CD4-positive, alpha-beta T cell treated with Interleukin-15 for 4 hours (primary cell): ENCODE data around the gene CCDC187.
A peak's percentile ranks its signal among the peaks of the same experiment; 100 is the strongest.
"Not testable (repeated sequence)": the region's sequence is repeated elsewhere in the genome, so short reads cannot be mapped to it uniquely, and the experiment has no call there.

Experiments
- DNase-seq: peaks from one replicate; pipeline ENCODE4 v3.0.0-alpha.2; 2020; ENCODE audit warnings: low spot score

The CCDC187 gene

DNA sequence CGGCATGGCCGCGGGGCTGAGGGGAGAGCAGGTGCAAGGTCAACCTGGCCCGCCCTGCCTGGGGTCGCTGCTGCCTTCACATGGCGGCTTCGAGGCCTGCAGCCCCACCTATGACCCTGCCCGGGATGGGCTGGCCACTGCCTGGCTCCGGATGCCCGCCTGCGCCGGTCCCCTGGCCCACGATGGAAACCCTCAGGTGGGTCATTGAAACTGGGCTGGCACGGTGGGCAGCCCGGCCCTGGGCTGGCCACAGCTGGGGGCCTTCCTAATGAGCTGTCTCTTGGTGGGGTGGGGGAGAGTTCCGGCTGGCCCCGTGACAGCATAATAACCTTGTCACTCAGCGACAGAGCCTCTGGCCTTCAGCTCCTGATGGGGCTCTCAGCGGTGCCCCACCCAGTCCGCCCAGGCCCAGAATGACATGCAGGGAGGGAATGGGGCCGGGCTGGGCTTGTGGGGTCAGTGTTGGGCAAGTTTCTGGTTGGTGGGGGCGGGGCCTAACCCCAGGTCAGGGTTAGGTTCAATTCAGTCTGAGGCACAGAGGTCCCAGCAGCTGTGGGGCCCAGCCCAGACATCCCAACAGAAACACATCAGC lies at the start of gene CCDC187:
CCDC187 (minus strand) TSS at position 270 of the 592 bp plus-strand sequence; CDS start at position 6, 264 bp downstream.
- no peak for DNase-seq

DNA sequence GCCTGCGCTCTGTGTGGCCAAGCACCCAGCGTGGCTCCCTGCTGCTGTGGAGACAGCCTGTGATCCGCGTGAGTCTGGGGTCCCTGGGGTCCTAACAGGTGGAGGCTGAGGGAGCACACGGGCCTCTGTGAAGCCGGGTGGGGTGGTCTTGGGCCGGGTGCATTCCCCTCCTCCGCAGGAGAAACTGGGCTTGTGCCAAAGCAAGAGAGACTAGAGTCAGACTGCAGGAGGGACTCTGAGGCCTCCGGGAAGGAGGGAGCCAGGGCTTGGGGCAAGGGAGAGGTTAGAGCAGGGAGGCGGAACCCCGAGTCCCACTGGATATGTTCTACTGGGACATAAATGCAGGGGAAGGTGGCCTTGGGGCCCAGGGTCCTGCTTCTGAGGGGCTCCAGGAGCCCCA lies 49.2 kb upstream of the CCDC187 start:
- no peak for DNase-seq

DNA sequence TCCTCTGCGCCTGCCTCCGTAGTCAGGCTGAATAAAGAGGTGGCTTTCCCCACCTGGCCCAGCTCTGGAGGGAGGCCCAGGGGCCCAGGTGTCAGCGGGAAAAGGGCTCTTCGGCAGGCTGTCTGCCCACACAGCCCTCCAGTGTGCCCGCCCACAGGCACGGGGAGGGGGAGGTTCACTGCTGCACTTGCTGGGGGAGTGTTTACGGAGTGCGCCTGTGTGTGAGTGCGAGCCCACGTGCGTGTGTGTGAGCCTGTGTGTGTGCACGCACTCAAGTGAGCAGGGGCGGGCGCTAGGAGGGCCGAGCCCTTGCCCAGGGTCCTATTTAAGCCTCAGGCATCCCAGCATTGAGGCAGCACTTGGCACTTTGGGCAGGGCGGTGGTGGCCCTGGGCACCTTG lies 48.8 kb upstream of the CCDC187 start:
- no peak for DNase-seq

DNA sequence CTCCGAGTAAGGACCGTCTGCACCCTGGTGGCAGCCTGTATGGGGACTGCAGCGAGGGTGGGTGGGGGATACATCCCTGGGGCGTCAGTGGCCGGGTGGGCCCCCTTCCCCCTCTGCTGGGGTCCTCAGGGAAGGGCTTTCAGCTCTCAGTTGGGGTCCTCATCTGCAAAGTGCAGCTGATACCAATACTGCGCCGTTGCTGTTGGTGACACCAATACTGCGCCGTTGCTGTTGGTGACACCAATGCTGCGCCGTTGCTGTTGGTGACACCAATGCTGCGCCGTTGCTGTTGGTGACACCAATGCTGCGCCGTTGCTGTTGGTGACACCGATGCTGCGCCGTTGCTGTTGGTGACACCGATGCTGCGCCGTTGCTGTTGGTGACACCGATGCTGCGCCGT lies 48.0 kb upstream of the CCDC187 start:
- DNase-seq, result not testable (repeated sequence)

DNA sequence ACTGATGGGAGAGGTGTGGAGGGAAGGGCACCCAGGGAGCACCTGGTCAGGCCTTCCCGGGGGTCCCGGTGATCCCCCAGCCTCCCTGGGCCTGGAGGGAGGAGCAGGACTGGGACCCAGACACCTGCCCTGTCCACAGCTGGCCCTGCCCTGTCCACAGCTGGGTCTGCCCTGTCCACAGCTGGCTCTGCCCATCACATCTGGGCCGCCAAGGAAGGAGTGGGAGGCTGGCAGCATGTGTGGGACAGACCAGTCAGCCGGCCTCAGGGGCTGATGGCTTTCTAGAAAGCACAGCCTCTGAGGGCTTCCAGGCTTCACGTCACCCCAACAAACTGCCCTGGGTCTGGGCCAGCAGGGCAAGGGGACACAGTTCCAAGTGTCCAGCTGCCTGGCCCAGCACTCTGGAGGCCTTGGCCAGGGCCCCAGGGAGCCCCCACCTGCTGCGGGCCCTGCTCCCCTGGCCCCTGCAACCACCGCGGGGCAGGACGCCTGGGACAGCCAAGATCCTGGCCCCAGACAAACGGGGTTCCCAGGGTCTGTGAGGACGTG lies 47.4 kb upstream of the CCDC187 start:
- no peak for DNase-seq

DNA sequence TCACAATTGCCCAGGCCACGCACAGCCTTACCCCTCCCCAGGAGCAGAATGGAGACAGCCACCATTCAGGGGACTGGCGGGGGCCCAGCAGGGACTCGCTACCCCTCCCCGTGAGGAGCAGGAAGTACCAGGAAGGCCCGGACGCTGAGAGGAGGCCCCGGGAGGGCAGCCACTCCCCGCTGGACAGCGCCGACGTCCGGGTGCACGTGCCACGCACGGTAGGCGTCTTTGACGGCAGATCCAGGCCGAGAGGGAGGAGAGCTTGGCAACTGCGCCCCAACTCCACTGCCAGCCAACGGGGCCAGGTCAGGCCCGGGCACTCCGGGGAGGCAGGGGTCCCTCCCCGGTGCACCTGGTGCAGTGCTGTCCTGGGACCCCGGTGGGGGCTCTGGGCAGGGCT lies 45.7 kb upstream of the CCDC187 start:
- DNase-seq, result no peak

DNA sequence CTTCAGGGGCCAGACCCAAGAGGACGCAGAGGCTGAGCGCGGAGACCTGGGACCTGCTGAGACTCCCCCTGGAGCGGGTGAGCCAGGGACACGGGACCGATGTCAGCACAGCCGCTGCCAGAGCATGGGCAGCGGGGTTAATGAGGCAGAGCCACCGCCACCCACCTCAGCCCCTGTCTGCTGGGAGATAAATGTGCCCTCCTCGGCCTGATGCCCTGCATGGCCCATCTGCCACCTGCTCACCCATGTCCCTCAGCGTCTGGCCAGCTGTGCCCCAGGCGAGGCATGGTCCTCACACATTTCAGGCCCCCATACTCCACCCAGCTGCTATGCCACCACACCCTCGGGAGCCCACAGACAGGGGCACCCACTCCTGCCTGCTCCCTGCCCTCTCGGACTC lies 44.8 kb upstream of the CCDC187 start:
- DNase-seq, result no peak

DNA sequence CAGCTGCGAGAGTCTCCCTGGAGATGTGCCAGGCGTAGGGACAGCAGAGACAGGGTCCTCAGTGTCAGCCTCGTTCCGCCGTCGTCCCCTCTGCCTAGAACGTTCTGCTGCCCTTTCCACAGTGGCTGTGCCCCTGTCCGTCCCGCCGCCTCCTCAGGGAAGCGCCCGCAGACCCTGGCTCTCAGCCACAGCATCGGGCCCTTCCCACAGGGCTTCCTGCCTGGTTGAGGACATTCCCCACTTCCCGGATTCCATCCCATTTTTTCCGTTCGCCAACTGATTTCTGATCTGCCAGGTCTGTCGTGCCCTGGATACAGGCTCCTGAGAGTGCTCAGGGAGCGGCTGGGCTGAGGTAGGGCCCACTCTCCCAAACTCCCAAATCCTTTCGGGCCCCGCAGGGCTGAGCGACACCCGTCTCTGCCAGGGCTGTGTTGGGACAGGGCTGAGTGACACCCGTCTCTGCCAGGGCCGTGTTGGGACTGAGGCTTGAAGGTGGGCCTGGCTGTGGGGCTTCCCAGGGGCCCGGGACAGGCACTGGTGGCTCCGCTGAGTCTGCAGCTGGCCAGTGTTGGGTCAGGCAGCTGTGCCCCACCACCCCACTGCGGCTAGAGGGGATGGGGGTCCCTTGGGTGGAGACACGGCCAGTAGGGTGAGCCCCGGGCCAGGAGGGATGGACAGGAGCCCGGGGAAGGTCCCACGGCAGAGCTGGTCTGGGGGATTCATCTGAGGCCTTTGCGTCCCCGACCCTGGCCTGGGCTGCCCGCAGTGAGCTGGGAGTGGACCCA lies 43.8 kb upstream of the CCDC187 start:
- no peak for DNase-seq

DNA sequence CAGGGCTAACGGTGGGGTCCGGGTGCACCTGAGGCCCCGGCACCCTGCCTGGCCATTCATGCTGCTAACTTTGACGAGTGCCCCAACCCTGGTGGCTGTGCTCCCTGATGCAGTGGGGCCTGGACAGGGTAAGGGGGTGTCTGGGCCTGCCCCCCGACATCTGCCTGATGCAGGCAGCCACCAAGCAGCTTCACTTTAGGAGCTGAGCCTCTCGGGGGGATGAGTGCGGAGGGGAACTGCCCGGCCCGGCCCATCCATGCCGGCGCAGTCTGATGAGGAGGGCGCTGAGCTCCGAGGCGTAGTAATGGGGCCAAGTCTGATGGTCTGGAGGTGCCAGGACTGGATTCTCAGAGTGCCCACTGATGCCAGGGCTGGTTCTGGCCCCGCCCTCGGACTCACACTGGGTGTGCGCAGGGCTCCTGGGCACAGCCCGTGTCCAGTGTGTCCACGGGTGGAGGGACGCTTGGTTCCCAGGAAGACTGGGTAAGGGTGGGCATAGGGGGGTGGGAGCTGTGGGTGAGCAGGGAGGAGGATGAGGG lies 43.1 kb upstream of the CCDC187 start:
- DNase-seq, result no peak

DNA sequence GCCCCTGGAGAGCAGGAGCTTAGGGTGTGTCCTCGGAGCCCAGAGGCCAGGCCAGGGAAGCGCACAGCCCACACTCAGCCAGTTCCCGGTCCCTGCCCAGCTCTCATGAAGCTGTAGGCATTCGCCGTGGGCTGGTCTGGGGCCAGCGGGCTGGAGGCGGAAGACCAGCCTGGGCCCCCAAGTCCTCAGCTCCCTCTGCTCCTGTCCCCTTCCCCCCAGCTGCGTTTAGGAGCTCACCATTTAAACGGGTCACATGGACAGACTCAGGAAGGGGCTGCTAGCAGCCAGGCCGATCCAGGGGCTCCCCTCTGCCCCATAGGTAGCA lies 42.2 kb upstream of the CCDC187 start:
- DNase-seq, result no peak

DNA sequence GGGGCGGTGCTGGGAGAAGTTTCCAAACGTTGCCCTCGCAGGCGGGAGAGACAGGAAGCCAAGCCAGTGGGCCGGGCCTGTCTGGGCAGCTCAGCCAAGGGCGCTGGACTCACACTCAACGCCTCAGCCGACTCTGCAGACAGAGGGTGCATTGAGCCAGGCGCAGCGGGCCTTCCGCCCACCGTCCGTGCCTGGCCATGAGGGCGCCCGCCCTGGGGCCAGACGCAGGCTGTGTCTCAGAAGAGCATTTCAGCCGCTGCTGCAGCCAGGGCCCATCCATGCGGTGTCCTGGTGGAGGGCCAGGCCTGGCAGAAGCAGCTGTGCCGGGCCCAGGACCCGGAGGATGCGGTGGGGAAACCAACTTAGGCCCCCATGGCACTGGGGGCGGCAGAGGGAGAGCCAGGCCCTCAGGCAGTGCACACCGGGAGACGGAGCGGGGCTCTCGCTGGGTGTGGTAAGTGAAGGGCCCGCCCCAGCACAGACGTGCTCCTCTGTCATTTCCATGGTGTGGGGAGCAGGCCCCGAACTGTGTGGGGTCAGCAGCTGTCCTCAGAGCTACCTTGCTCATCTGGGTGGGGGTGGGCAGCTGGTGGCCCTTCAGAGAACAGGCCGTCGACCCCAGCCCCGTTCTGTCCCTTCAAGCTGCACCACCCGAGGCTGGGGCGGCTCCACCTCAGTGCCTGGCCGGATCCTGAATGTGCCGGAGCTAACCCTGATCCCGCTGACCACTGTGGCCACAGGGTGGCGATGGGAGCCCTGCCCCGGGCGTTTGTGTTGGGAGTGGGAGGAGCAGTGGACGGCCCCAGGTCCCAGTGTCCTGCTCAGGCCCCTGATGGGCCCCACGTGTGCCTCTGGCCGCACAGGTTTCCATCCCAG lies 41.6 kb upstream of the CCDC187 start:
- DNase-seq, result no peak

DNA sequence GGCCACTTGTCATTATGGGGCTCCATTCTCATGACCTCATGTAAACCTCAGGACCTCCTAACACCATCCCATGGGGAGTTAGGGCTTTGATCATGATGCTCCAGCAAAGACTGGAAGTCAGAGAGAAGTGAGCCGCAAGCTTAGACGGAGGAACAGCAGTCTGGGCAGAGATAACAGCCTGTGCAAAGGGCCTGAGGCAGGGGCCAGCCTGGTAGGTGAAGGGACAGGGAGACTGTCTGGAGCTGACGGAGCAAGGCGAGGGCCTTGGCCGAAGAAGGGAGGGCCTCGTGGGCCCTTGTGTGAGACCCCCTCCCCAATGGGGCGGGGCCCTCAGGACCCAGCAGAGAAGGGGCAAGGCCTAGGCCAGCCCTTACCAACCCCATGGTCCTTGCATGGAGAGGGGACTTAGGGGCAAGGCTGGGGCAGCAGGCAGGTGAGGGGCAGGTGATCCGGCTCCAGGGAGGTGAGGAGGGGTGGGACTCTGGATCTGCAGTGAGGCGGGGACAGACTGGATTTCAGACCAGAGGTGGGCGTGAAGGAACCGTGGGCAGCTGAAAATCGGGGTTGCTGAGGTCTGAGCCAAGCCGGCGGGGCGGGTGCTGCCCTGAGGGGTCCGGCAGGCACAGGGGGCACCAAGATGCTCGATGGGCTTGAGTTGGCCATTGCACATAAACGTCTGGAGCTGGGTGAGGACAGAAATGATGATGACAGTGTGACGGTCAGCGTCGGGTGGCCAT lies 40.8 kb upstream of the CCDC187 start:
- DNase-seq, result no peak

DNA sequence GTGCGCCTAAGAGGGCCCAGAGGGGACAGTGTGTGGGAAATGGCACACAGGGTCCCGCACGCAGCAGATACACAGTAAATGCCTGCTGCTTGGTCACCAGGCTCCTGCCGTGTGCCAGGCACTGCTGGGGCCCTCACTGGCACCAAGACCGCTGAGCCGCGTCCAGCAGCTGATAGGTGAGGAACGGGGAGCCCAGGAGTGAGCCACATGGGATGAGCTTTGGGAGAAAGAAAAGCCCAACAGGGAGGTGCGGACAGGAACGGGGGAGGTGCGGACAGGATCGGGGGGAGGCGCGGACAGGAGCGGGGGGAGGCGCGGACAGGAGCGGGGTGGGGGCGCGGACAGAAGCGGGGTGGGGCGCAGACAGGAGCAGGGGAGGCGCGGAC lies 40.0 kb upstream of the CCDC187 start:
- DNase-seq, result no peak

DNA sequence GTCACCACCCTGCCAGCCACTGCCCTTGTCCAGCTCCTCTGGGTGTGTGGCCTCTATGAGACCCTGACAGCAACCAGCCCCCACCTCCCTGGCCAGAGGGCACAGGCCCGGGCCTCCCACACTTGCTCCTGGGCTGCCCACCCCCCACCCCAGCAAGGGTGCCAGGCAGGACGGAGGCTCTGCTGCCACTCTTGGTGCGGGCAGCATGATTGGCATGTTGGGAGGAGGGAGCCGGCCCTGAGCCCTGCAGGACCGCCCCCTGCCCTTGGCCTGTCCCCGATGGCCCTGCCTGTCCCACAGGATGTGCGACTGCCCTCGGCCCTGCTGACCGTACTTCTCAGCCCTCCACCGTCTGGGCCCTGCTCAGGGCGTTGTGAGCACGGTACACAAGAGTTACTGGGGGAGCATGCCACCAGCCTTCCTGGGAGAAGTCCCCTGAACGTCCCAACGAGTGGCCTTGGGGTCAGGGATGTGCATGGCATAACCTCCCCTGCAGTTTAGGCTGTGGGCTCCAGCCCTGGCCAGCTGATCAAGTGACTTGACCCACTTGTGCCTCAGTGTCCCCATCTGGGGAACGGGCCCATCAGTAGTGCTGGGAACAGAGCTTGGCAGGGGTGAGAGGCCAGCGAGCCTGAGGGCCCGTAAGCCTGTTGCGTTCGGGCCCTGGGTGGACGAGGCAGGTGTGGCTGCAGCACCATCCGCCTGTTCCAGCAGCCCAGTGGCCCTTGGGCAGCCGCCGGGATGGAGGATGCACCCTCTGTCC lies 39.4 kb upstream of the CCDC187 start:
- DNase-seq, result no peak

DNA sequence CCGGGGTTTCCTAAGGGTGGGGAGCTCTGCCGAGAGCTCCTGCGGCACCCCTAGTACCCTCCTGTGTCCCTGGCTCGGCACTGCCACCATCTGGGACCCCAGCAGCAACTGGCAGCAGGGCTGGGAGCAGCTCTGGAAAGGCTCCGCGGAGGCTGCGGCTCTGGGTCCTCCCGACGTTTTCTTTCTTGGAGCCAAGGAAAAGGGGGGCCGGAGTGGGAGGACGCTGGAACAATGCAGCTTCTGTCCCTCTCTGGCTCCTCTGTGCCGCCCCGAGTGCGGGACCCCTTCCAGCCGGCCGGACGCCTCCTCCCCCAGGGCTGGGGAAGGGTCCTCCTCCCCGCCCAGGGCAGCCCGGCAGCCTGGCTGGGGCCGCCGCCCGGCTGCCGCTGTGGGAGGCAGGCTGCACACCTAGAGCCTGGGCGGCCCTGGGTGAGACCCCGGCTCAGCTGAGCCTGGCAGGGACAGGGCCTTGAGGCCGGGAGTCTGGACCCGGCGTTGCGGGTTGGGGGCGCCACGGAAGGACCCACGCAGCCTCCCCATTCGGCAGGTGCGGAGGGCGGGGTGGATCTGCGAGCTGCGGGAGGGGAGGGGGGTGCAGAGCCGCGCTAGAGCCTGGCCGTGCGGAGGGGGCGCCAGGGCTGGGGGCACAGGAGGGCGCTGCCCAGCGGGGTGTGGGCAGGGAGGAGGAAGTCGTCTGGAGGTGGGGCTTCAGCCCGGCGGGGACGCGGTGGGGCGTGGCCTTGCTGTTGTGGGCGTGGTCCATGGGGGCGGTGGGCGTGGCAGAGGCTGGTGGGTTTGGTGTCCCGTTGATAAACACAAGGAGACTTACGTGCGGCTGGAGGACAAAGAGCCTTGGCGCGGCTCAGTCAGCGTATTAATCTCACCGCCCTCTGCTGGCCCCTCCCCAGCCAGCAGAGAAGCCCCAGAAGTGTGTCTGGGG lies 38.6 kb upstream of the CCDC187 start:
- peak; percentile 47 for DNase-seq

DNA sequence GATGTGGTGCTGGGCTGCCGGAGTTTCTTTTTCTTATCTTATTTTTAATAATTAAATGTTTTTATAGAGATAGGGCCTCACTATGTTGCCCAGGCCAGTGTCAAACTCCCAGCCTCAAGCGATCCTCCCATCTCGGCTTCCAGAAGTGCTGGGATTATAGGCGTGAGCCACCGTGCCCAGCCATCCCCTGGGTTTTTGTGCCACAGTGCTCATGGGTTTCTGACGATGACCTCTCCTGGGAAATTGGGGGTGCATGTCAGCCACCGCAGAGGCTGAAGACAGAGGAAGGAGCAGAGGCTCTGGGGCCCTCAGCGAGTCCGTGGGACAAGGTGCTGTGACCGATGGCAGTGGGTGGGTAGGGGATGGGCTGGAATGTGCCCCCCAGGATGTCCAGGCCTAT lies 37.9 kb upstream of the CCDC187 start:
- DNase-seq, result no peak

DNA sequence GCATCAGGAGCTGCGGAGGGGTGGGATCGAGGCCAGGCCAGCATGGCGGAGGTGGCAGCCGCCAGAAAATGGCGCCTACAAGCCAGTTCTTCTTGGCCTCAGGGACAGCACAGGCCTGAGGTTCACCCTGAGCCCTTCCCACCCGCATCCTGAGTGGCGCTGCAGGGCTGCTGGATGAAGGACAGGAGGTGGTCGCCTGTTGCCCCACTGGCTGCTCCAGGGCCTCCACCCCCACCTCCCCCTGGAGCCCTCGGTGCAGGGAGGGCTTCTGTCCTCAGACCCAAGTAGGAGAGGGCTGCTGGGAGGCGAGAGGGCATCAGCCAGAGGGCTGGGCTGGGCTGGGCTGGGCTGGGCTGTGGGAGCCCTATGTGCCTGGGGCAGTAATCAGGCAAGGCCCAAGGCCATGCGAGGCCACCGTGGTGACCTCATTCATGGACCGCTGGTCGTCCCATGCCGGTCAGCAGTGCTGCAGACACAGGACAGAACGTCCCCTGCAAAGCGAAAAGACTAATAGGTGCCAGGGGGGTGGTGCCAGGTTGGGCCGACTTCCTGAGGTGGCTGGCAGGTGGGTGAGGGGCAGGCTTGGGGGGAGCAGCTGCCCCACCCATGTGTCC lies 37.3 kb upstream of the CCDC187 start:
- DNase-seq, result no peak

DNA sequence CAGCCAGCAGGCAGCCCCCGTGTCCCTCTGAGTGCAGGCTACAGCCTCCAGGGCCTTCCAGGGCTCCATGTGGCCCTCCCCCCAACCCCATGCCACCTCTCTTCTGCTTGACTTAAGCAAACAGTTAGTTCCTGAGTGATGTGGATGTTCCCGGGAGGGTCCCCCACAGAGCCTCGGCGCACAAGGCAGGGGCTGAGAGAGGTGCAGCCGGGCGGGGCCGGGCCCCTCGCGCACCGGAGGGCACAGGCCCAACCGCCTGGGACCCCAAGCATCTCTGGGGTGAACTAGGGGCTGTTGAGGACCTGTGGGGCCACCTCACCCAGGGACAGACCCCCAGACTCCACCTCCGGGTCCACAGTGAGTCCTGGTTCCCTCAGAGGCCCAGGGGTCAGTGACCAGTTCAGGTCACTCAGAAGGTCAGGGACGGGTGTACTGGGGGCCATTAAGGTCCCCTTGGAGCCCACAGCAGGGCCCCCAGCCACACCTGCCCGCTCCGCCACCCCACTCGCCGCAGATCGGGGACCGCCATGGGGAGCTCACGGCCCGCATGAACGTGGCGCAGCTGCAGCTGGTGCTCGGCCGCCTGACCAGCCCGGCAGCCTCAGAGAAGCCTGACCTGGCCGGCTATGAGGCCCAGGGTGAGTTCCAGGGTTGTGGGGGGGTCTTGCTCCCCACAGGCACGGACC lies 36.6 kb upstream of the CCDC187 start:
- DNase-seq, result no peak

DNA sequence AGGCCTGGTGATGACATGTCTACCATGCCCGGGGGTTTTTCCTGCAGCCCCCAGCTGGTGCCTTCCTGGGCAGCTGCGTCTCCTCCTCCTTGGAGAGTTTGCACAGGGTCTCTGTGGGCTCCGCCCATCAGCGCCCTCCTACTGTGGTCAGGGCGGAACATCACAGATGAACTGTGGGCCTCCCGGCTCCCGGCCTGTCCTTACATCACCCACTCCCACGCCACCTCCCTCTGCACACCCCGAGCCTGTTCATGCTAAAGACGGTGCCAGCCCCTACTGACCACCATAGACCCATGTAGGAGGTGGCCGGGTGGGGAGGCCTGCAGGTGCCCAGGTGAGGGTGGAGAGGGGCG lies 36.0 kb upstream of the CCDC187 start:
- DNase-seq, result no peak
